CD4-positive, alpha-beta T cell treated with Interleukin-17A for 4 hours (primary cell): ENCODE data around the gene GDA.
"Not testable (repeated sequence)": the region's sequence is repeated elsewhere in the genome, so short reads cannot be mapped to it uniquely, and the experiment has no call there.

Experiments used
- DNase-seq: peaks from one replicate; pipeline ENCODE4 v3.0.0-alpha.2; 2020; ENCODE audit warnings: mixed read lengths

GDA gene

GRCh38 chr9:72290311-72290710, 141.1 kb downstream of the GDA start:
- DNase-seq: no peak

- not testable (repeated sequence) for DNase-seq
These were observed 142.3 kb downstream of the GDA start for GRCh38 chr9:72291576-72291975.

GRCh38 chr9:72292256-72292682, 143.0 kb downstream of the GDA start:
- DNase-seq: no peak

- peak; percentile 7 for DNase-seq
These were observed 143.8 kb downstream of the GDA start for GRCh38 chr9:72292874-72293607.

- DNase-seq: no peak
These were observed 145.7 kb downstream of the GDA start for GRCh38 chr9:72294936-72295335.

GRCh38 chr9:72297516-72297915, 148.3 kb downstream of the GDA start:
- DNase-seq: no peak

- DNase-seq: no peak
These were observed 149.9 kb downstream of the GDA start for GRCh38 chr9:72299017-72299603.

- no peak for DNase-seq
These were observed 151.6 kb downstream of the GDA start for GRCh38 chr9:72300873-72301272.
